Hematopoietic multipotent progenitor cell treated with erythropoietin and hydrocortisone succinate and interleukin-3 and kit ligand, for 8 days (in vitro differentiated cells): ENCODE data around the gene TTC9.

Experiments used
- DNase-seq: peaks from one replicate; pipeline ENCODE4 v3.0.0-alpha.2; 2015

Gene TTC9

GRCh38 chr14:70646705-70647104 lies 5.0 kb downstream of the TTC9 start:
- no peak for DNase-seq

DNA sequence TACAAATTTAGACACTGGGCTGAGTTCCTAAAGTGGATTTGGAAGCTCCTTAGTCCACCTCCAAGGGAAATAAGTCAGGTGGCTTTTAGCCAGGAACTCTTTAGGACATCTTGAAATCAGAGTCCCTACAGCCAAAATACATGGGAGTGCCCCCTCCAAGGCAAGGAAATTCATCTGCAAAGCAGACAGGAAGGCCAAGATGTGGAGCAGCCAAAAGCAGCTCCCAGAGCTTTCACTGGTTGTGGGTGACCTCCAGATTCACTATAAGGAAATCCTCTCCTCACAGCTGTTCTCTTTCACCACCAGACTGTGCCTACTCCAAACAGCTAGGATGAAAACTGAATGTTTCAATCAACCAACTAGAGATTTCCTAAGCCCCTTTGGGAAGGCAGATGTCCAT lies 6.6 kb downstream of the TTC9 start:
- DNase-seq = no peak

GRCh38 chr14:70649803-70650202 lies 8.1 kb downstream of the TTC9 start:
- no peak for DNase-seq

GRCh38 chr14:70651522-70651921 lies 9.8 kb downstream of the TTC9 start:
- DNase-seq = no peak

- DNase-seq = no peak
Measured at GRCh38 chr14:70652871-70653270, 11.2 kb downstream of the TTC9 start.

DNA sequence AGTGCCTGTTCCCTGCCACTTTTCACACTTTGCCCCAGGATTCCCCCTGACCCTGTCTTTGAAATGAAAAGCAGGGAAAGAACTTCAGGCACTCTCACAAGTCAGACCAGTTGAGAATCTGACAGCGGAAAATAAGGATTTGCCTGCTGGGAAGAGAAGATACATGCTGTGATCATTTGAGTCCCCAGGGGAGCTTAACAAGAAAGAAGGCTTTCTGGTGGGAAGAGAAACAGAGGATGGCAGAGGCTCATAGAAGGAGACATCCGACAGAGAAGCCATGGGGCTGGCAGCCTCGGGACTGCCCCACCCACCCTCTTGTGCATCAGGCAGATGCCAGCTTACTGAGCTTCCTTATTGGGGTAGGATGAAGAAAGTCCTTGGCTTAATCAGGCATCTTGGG lies 11.9 kb downstream of the TTC9 start:
- DNase-seq = no peak

GRCh38 chr14:70654632-70655031 lies 12.9 kb downstream of the TTC9 start:
- no peak for DNase-seq

DNA sequence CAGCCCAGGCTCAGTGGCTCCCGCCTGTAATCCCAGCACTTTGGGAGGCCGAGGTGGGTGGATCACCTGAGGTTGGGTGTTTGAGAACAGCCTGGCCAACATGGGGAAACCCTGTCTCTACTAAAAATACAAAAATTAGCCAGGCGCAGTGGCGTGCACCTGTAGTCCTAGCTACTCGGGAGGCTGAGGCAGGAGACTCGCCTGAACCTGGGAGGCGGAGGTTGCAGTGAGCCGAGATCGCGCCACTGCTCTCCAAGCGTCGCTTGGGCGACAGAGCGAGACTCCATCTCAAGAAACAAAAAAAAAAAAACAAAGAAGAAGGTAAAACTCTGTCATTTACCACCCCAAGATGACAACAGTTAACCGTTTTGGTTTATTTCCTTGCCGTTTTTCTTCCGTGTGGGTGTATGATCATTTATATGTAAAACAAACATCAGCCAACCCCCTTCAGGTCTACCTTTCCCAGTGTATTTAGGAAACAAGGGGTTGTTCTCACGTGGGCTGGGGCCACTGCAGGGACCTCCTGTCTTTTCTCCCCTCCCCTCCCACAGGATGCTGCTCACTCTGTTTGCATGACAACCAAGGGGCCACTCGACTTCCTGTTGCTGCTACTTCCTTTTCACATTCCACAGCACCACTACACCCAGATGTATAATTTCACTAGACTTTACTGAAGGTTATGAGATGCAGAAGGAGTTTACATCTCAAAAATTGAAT lies 13.6 kb downstream of the TTC9 start:
- DNase-seq = no peak

GRCh38 chr14:70658899-70659298 lies 17.2 kb downstream of the TTC9 start:
- no peak for DNase-seq

GRCh38 chr14:70660967-70661893 lies 19.5 kb downstream of the TTC9 start:
- no peak for DNase-seq

DNA sequence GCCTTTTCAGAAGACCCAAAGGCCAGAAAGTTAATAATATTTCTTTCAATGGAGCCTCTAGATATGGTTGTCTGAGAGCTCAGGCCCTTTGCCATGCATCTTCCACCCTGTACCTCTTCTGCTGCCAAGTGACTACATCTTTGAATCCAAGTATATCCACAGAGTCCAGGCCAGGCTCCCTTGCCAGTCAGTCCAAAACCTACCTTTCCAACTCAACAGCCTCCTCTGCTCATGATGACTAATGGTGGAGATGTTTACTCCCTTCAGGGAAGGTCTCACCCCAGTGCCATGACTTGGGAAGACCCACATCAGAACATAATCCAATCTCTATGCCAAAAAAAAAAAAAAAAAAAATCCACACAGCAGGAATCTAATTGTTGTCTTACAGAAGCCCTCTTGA lies 20.4 kb downstream of the TTC9 start:
- no peak for DNase-seq

DNA sequence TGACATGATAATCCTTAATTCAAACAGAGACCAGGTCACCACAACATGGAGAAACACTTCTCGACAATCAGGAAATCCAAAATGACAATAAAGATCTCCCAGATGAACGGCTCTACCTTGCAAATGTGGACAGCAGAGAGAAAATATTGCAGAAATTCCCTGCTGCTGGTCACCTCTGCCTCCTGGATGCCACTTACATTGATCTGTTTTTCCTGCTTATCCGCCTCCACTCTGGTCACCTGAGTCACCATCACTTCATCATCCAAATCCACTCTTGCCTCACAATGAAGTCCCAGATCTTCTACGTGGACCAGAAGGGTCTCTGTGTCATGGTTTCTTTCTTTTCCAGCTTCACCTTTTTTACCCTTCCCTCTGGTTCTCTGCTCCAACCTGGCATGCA lies 21.1 kb downstream of the TTC9 start:
- no peak for DNase-seq

DNA sequence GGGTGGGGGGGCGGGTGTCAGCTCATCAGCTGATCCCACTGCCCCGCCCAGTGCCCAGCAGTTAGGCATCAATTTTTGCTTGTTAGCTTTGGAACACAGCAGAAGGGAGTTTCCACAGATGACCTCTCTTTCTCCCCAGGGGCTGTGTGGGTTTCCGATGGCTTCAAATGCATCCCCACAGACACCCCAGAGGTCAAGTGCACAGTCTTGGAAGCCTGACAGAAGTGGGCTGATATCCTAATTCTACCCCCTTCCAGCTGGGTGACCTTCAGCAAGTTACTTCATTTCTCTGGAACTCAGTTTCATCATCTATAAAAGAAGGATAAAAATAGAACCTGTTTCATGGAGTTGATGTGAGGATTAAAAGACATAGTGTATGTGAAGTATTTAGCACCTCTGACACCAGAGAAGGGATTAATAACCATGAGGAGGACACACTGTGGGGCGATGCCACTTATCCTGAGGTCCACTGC lies 22.0 kb downstream of the TTC9 start:
- DNase-seq = no peak

- no peak for DNase-seq
Measured at GRCh38 chr14:70664698-70665447, 23.2 kb downstream of the TTC9 start.

DNA sequence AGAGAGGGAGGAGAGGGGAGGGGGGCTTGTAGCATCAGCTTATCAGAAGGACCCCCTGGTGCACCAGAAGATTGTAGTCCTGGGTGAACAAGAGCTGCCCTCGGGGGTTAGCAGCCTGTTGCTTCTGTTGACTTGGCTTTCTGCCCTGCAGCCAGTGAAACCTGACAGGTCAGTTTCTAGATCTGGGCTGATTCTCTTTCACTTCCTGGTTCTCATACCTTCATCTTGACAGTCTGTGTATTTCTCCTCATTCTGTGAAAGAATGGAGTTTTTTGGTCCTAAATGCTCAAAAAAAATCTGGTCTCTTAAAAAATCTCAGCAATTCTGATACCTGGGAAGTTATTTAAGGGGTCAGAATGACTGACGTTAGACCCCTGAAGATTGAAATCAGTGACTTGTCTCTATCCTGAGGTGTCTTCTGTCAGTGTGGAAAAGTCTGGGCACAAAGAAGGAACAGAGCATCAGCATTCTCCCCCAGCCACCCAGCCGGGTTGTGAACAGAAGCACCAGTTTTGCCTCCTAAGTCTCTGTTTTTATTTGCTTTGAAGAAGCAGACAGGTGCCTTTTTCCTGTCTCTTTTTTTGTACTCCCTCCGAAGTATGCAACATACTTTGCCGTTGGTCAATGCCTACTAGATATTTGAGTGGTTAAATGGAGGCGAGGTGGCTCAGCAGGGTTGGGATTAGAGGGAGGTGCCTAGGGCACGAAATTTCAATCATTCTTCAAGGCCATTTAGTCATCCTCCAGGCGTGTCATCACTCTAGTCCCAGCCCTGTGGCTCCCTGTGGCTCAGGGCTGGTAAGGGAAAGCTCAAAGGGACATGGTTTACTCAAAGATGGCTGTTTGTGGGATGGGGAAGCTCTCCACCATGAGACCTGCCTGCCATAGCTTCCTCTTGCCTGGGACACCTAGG lies 24.0 kb downstream of the TTC9 start:
- no peak for DNase-seq

DNA sequence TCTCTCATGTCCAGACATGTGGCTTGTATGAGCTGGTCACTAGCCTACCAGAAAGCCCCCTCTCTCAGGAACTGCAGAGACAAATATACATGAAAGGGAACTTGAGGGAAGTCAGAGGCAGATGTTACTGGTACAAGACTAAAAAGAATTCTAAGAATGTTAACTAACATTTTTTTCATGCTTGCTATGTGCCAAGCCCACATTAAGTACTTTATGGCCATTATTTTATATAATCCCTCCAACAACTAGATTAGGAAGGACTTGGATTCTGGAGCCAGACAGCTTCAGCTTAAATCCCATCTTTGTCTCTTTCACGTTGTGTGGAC lies 24.6 kb downstream of the TTC9 start:
- no peak for DNase-seq

DNA sequence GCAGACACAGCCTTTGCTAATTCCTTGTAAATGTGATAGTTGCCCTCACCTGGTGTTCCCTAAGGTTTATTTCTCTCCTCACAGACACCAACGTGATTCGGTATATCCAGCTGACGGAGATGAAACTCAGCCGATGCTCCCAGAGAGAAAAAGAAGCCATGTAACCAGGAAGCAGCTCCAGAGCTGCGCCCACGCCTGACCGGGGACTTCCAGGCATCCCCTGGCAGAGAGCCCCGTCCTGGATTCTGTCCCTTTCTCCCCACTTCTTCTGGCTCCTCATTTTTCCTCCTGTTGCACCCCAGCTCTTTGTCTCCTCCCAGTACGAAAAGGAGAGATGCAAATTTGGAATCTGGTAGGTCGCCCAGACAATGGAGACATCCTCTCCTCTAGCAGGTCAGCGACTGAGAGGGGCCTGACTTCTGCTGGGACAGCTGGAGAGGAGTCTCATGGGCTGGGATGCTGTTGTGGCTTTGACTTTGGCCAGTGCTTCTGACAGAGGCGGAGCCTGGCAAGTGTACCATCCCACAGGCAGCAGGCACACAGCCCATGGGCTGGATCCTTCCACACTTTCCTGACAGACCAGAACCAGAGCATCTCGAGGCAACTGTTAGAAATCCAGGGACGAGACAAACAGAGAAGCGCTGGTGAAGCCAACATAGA lies 29.4 kb downstream of the TTC9 start:
- DNase-seq = no peak

GRCh38 chr14:70671652-70672644 lies 30.2 kb downstream of the TTC9 start:
- DNase-seq = no peak

- no peak for DNase-seq
Measured at GRCh38 chr14:70677341-70677740, 35.6 kb downstream of the TTC9 start.

- DNase-seq = no peak
Measured at GRCh38 chr14:70680748-70681147, 39.0 kb downstream of the TTC9 start.

DNA sequence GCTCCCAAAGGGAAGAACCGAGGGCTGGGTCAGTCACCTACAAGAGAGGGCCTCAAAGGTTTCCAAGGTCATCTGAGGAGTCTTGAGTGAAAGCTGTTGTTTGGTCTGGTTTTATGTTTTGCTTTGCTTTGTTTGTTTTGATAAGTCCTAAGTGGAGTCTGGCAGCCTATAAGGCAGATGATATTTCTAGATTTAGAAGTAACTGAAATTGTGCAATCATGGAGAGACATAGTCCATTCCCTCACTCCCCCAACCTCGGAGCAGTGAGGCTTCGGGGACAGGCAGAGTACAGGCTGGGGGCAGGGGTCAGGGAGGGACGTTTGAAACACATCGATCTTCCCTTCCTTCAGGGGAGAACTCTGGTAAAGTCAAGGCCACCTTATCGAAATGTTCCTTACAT lies 42.3 kb downstream of the TTC9 start:
- no peak for DNase-seq
